HG03469 (cell line): ENCODE results near the gene MAB21L1.

Experiments
- ATAC-seq: cut with Tn5 transposase; IDR thresholded peaks from one replicate; pipeline ENCODE4 v1.9.1; 2021; ENCODE audit warnings: mild to moderate bottlenecking, moderate library complexity, moderate number of reproducible peaks; ENCODE audit not compliant: unreplicated experiment

MAB21L1 gene

DNA sequence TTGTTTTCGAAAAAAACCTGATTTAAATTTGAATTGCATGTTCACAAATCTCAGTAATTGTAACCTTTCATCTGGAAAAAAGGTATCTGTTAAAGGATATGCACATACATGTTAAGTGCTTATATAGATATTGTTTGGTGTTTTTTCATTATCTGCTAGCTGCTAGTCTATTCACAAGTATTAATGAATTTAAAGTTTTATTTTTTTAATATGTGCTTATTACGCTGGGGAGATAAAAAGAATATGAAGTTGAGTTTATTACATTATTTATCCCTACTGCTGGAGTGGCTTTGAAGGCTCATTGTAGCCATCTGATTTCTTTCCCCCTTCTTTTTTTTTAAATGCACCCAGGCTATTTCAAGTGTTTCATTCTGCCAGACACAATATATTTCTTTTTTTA is 3.9 kb upstream of the MAB21L1 start:
- no peak for ATAC-seq

DNA sequence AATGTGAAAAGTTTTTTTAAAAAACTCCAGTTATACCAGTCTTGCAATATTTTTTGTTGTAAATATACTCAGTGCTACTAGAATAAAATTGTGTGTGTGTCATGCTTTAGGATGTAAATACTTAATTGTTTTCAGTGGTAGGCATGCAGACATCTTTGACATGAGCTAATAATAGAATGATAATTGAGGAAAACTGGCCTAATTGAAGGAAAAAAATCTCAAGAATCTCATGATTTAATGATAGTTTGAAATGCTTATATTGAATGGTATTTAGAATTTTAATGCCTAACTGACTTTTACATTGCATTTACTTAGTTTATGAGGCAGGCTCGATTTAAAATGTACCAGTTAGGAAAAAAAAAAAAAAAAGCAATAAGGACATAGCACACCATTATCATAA is 3.2 kb upstream of the MAB21L1 start:
- ATAC-seq = no peak

DNA sequence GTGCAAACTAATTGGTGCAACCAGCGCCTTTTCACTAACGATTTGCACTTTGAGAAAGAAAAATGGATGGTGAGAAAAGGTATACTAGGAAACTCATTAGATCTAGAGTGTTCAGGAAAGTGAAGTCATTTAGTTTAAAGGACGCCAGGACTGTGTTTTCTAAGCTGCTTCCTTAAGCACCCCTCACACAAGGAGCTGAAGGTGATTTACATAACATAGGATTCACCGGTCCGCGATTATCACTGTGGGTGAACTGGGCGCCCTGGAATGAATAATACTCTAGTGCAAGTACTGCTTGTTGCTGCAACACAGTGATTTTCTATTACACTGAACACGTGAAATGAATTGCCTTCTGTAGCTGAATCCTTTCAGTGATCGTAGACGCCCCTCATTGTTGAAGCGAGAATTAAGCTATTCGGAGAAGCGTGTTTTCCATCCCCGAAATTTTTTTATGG is 2.6 kb upstream of the MAB21L1 start:
- ATAC-seq = no peak

GRCh38 chr13:35478271-35479037 is 2.0 kb upstream of the MAB21L1 start:
- no peak for ATAC-seq

- ATAC-seq = no peak
These were observed 977 bp upstream of the MAB21L1 start for GRCh38 chr13:35477386-35477946.

DNA sequence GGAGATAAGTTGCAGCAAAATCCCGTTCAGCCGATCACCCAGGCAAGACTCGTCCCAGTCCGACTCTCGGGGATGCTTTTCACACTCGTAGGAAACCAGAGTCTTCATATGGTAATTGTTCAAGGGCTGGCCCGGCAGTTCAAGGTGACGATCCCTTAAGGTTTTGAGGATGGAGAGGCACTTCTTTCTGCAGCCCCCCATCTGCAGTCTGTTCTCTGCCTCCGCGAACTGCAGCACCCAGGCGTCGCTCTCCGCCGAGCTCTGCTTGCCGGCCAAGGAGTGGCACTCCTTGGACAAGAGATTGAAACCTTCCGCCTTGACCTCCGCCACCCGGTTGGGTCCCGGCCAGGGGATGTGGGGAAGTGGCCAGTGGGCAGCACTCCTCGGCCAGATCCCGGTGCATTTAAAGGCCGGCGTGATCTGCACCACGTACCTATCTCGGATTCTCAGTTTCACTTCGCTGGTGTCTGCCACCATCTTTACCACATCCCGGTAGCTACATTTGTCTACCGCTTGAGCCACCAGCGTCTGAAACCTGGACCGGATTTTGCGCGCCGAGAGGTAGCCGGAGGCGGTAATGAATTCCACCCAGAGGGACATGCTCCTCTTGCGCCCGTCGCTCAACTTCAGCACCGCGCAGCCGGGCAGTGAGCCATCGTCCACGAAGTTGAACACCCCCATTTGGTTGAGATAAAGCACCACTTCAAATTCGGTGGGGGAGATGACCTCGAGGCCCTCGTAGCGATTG is 1.1 kb downstream of the MAB21L1 start:
- ATAC-seq = no peak

GRCh38 chr13:35474496-35475211 is 1.8 kb downstream of the MAB21L1 start:
- no peak for ATAC-seq

GRCh38 chr13:35473802-35474201 is 2.7 kb downstream of the MAB21L1 start:
- ATAC-seq = no peak

- no peak for ATAC-seq
These were observed 3.2 kb downstream of the MAB21L1 start for GRCh38 chr13:35473206-35473775.

GRCh38 chr13:35472323-35472881 is 4.1 kb downstream of the MAB21L1 start:
- ATAC-seq = no peak

DNA sequence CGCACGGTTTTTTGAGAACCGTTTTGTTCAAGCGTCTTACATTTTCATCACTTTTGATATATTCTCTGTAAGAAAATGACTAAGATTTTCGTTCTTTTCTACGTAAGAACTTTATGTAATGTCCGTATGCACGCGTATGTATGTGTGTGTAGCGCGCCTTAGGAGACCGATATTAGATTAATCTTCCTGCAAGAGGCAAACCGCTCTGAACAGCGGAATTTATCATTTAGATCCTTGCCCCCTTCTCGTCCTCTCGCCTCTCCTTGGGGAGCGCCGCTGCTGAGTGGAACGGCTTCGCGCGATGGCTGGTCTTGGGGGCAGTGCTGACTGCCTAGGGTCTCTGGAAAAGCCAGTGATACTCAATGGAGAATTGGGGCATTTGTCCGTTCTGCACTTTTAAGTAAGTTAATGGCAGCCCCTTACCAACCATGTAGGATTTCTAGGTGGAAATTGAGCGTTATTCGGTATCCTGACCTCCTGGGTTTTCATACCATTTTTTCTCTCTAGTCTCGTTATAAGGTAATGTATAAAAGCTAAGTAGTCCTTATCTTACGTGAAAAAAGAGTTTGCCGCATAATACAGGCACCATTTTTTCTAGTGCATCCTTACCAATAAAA is 4.7 kb downstream of the MAB21L1 start:
- no peak for ATAC-seq

DNA sequence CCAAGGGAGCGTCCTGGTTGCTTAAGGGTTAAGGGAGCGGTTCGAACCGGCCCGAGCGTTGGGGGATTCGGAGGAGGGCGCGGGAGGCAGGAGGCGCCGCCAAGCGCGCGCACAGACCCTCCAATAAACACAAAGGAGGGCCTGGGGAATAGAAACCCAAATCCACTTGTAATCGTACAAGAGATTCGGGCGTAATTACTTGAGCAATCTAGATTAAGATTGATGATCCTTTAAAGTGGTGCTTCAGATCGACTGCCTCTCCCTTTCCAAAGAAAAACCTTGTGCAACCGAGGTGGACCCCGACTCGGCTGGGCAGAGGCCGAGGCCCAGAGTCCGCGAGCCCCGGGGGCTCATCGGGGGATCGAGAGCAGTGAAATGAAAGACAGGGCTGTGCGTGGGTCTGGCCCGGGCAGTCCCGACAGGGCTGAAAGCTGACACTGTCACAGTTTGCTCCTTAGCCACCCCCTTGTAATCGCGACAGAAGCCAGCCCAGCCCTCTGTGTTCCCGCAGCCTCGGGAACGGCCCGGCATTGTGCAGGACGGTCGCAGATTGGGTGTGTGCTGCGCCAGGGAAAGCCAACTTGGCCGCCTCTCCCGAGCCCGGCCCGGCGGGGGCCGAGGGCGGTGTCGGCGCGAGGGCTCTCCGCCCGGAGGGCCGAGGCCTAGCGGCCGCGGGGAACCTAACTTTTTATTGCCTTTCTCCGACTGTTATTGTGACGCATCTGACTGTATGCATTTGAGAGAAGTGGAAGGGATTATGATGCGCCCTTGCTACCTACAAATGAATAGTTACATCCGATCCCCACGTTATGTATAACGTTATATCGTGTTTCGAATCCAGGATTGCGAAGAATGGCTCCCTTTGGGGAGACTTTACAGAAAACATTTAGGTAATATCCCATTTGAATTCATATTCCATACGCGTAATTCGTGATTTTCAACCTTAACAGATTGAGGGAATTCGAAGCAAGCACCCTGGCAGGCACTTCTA is 5.5 kb downstream of the MAB21L1 start:
- ATAC-seq = no peak

DNA sequence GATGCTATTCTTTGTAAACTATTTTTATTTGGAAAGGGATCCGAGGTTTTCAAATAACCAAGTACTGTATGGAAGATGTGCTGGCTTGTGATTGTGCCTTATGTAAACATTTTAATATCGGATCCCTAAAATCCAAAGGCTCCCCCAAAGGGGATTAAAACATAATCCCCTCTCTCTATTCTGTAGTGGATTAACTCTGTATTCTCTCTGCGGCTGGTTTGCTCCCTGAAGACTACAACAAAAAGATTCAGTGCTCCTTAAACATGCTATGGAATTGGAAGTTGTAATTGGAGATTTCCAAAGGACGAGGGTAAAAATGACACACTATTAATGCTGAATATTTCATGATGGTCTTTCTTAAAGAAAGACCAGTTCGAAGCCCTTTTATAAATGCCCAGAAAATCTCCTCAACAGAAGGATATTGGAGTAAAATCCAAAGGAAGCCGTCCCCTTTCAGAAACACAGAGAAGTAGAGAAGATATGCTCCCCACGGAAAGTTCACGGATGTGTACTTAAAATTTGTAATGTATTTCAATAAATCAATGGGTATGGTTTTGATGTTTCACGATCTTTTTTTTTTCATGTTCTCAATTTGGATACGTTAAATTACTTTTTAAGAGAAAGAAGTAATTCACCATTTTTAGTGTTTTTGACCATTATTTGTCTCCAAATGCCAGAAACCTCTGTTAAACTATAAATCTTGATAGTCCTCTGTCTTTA is 6.5 kb downstream of the MAB21L1 start:
- ATAC-seq = no peak

DNA sequence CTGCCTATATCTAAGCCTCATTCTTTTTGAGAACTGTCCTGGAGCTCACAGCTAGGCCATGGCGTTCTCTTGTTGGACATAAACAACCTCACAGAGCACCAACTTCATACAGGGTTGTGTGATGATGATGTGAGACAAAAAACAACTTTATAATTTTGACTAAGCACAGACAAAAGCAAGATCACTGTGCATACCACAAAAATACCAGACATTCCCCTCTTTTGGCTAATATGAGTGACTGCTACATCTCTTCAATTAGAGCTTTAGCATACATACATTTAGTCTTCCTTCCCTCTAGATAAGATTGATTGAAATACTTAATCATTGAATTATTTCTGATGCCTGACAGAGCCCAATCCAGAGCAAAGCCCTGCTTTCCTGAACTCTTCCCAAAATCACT is 8.3 kb downstream of the MAB21L1 start:
- ATAC-seq = no peak

DNA sequence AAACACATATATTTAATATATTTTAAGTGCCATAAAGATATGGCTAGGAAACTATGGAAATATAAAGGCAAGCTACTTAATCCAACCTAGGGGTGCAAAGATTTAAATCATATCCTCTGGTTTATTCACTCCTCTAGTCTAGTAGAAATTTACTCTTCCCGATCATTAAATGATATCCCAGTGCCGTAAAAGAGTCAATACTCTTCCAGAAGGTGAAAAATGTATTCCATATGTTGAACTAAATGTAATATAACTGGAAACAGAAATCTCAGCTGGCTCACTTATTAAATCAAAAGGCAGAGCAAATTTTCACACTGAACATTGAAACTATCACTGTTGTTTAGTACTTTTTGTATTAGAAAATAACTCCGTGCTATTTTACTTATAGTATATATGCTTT is 11.1 kb downstream of the MAB21L1 start:
- ATAC-seq = no peak

DNA sequence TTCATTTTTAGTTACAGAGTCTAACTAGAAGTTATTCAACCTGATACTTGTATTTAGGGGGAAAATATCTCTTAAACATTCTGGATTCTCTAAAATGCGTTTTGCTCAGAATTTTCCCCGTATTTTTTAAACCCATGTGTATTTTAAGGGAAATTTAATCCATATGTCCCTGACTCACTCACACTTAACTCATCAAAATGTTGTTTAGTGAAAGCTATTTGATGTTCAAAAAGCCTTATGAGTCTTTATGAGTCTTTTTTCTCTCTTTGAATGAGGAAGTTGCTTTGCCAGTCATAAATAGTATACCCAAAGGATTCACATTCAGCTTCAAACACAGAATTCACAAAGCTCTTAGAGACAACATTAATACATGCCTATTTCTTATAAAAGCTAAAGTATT is 16.4 kb downstream of the MAB21L1 start:
- no peak for ATAC-seq

GRCh38 chr13:35457258-35457657 is 19.2 kb downstream of the MAB21L1 start:
- no peak for ATAC-seq

- ATAC-seq = no peak
These were observed 21.5 kb downstream of the MAB21L1 start for GRCh38 chr13:35455022-35455421.
